HepG2 (cell line): Measurements from ENCODE around the gene ATR. TPM values are rescaled to one million over a fixed set of nuclear protein-coding genes. Genes with fewer than 3 reads are reported as not detected.
"Not testable (repeated sequence)": the region's sequence is repeated elsewhere in the genome, so short reads cannot be mapped to it uniquely, and the experiment has no call there.

Experiments used
- ATAC-seq: fragments of 200-7000 bp; cut with Tn5 transposase; 3 replicates; pipeline ENCODE4 v1.9.1; 2020; ENCODE audit warnings: mild to moderate bottlenecking, moderate library complexity
- BruUV-seq: library from RNA; stranded (reverse); fragments of 400-500 nt; replicated peaks from 2 replicates; lab custom pipeline; 2021; lab: Mats Ljungman, UMichigan
- CTCF ChIA-PET: fragments of 300-600 bp; formaldehyde crosslinking; extraction: SDS; loops from one replicate; lab custom pipeline; 2021; ENCODE audit warnings: low total read pairs, inconsistent platforms, low intra/inter-chr PET ratio; lab: Yijun Ruan, JAX
- POLR2A ChIA-PET: fragments of 350-600 bp; sonication (Branson Sonifier 250); formaldehyde crosslinking; loops from one replicate; lab custom pipeline; 2020; ENCODE audit warnings: antibody characterized with exemption, inconsistent platforms; lab: Yijun Ruan, JAX
- DNase-seq: peaks from one replicate; pipeline ENCODE4 v3.0.0-alpha.2; 2015; ENCODE audit warnings: low spot score
- FAIRE-seq: peaks from 3 replicates; lab custom pipeline; 2011; peaks lifted over from hg19 to GRCh38; lab: Jason Lieb, UNC
- H2AFZ ChIP-seq: one replicate; pipeline ENCODE4 v1.6.1; 2011; ENCODE audit warnings: low read length, inconsistent platforms
- H3K27ac ChIP-seq: fragments of 300-600 bp; 3 replicates; pipeline ENCODE4 v1.8.0; 2011; ENCODE audit warnings: mixed run types, mild to moderate bottlenecking, mixed read lengths, low read length, inconsistent platforms; ENCODE audit not compliant: insufficient read depth; ENCODE audit errors: extremely low read length
- H3K27me3 ChIP-seq, 2 experiments: fragments of 200-600 bp in 1 of 2; 2 replicates in 1 of 2; 3 replicates in 1 of 2; pipeline versions ENCODE4 v1.6.0 to v1.8.0; 2011; ENCODE audit warnings: low read length in 2 of 2, mild to moderate bottlenecking in 2 of 2, moderate library complexity in 2 of 2, inconsistent platforms in 1 of 2; ENCODE audit not compliant: insufficient read depth in 2 of 2, control insufficient read depth in 1 of 2
- H3K36me3 ChIP-seq, 2 experiments: fragments of 200-600 bp in 1 of 2; replicated peaks in 1 of 2; 2 replicates in 1 of 2; 3 replicates in 1 of 2; pipeline versions ENCODE4 v1.5.1 to v1.8.0; 2011; ENCODE audit warnings: low read length in 2 of 2, inconsistent platforms in 1 of 2; ENCODE audit not compliant: insufficient read depth in 2 of 2, control insufficient read depth in 1 of 2
- H3K4me1 ChIP-seq: 2 replicates; pipeline ENCODE4 v1.5.1; 2012; ENCODE audit warnings: low read length, inconsistent platforms; ENCODE audit not compliant: insufficient read depth
- H3K4me2 ChIP-seq: 2 replicates; pipeline ENCODE4 v1.6.0; 2011; ENCODE audit warnings: low read depth, low read length, inconsistent platforms
- H3K4me3 ChIP-seq, 3 experiments: fragments of 200-600 bp in 1 of 3; sonication (generic), shearing (Covaris generic) in 1 of 3; replicated peaks in 1 of 3; 2 replicates each; pipeline ENCODE4 v1.5.1; 2011 to 2016; ENCODE audit warnings: low read length in 3 of 3, inconsistent platforms in 2 of 3, low read depth in 2 of 3, mild to moderate bottlenecking in 2 of 3, control low read depth in 1 of 3, mixed read lengths in 1 of 3; ENCODE audit not compliant: insufficient read depth in 1 of 3
- H3K79me2 ChIP-seq: one replicate; pipeline ENCODE4 v1.6.1; 2011; ENCODE audit warnings: low read length, inconsistent platforms; ENCODE audit not compliant: insufficient read depth
- H3K9ac ChIP-seq: 2 replicates; pipeline ENCODE4 v1.6.0; 2011; ENCODE audit warnings: mild to moderate bottlenecking, low read depth, low read length, inconsistent platforms; ENCODE audit not compliant: insufficient read depth
- H3K9me3 ChIP-seq: 2 replicates; pipeline ENCODE4 v1.5.1; 2012; ENCODE audit warnings: mild to moderate bottlenecking, low read length
- H4K20me1 ChIP-seq: 2 replicates; pipeline ENCODE4 v1.6.0; 2011; ENCODE audit warnings: inconsistent platforms, mild to moderate bottlenecking, low read length, moderate library complexity; ENCODE audit not compliant: insufficient read depth
- CEBPB ChIP-seq: IDR thresholded peaks from 2 replicates; pipeline ENCODE4 v1.6.1; 2011; ENCODE audit warnings: low read depth, low read length, improper control_type of control experiment, borderline replicate concordance
- IKZF1 ChIP-seq: fragments of 450-650 bp; IDR thresholded peaks from 2 replicates; pipeline ENCODE4 v1.7.1; 2016
- ZKSCAN1 ChIP-seq: fragments of 150-350 bp; IDR thresholded peaks from 2 replicates; pipeline ENCODE4 v1.6.1; 2014; ENCODE audit warnings: low read length
- ZNF350 ChIP-seq: sonication (generic); formaldehyde crosslinking; IDR thresholded peaks from 2 replicates; pipeline ENCODE4 v1.4.0; 2020; ENCODE audit warnings: mild to moderate bottlenecking, low read depth, missing genetic modification reagents, borderline replicate concordance
- ZNF792 ChIP-seq: IDR thresholded peaks from 2 replicates; pipeline ENCODE4 v1.6.1; 2016
- WGBS: methylation state at CpG from one replicate; pipeline ENCODE4 v1.1.6; 2017; ENCODE audit warnings: low lambda C conversion rate; 5-methylcytosine and 5-hydroxymethylcytosine counted together
- in situ Hi-C: cut with HindIII; loops from 2 replicates; pipeline ENCODE4 v1.10.0; 2017; ENCODE audit warnings: low pct_unique_long_range_greater_than_20kb; ENCODE audit not compliant: extremely low pct_ligation_motif_present
- intact Hi-C: fragments of 100-400 bp; cut with micrococcal nuclease; formaldehyde crosslinking; loops from one replicate; pipeline ENCODE4 v1.10.0; 2022; ENCODE audit not compliant: unreplicated experiment
- polyA plus RNA-seq, 8 experiments: library from polyadenylated mRNA; depleted of rRNA in 3 of 8; stranded (reverse) in 7 of 8; unstranded in 1 of 8; fragments of >200 nt; fragmentation: Illumina TruSeq in 4 of 8; extraction: Trizol in 4 of 8; gene quantifications; 2 replicates each; pipeline versions ENCODE4 v1.2.1 to v1.2.3, GENCODE V29; 2011 to 2016; ENCODE audit warnings: low read depth in 4 of 8, missing spikeins in 1 of 8, mixed read lengths in 1 of 8; ENCODE audit not compliant: insufficient read depth in 1 of 8
- total RNA-seq, 5 experiments: library from RNA; depleted of rRNA; stranded (reverse); fragments of >200 nt; fragmentation: Illumina TruSeq; extraction: Trizol; gene quantifications; 2 replicates each; pipeline ENCODE4 v1.2.3, GENCODE V29; 2016; ENCODE audit warnings: low read depth in 1 of 5

ATR gene
- total and polyA plus RNA-seq, 2 of the 13 experiments (the other 11 are each of a cell fraction or from before 2014, with no cell fraction given), result 6.6 to 17.0 TPM

GRCh38 chr3:142444343-142444742 lies 134.2 kb downstream of the ATR start:
- POLR2A ChIA-PET, result no interaction called here
- Histone ChIP-seq H2AFZ (no peak overlapping the region), H3K9me3 (no peaks in the 10 kb centered on the region), H3K27ac (no peak overlapping the region), H3K79me2 (peaks cover 62% of the 10 kb centered on the region), H3K4me2 (no peak overlapping the region; the same call in 1 of the 2 replicates), H4K20me1 (peaks cover 9% of the 10 kb centered on the region), H3K36me3 (peaks cover 0 to 4% of the 10 kb centered on the region in 2 experiments; a peak in 1 of 5 replicates), H3K4me1 (peaks cover 35% of the 10 kb centered on the region), H3K9ac (no peak overlapping the region), H3K4me3 (no peak overlapping the region), H3K27me3 (peaks cover 0 to 4% of the 10 kb centered on the region in 2 experiments; a peak in 1 of 5 replicates)
- ATAC-seq (no peak), FAIRE-seq (no peak), DNase-seq (no peak)
- BruUV-seq, result no TSS peak
- in situ Hi-C loops (no loop called here), intact Hi-C loops (loop anchor here (10.0 kb wide), 1 partner anchor 130 kb away; the partner anchor contains the start of gene ATR)
- no peak for TF ChIP-seq ZNF350 (CRISPR knock-in tag)
- peak; percentile 63; the same call in 1 of the 2 replicates for TF ChIP-seq ZKSCAN1
- TF ChIP-seq CEBPB, result 0 out of 2 replicates have a peak, but pooled peaks have one; percentile 15
- TF ChIP-seq ZNF792, result no peak
- no peak for TF ChIP-seq IKZF1
- 96% methylated on average over 11 of the region's 11 CpGs for WGBS
- CTCF ChIA-PET, result no interaction called here

DNA sequence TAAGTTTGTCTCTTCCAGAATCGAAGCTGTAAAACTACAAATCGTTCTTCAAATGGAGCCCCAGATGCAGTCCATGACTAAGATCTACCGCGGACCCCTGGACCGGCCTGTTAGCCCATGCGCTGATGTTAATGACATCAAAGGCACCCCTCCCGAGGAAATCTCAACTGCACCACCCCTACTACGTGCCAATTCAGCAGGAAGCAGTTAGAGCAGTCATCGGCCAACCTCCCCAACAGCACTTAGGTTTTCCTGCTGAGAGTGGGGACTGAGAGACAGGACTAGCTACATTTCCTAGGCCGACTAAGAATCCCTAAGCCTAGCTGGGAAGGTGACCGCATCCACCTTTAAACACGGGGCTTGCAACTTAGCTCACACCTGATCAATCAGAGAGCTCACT lies 135.5 kb downstream of the ATR start:
- FAIRE-seq, H3K4me3 ChIP-seq, H3K27ac ChIP-seq, H2AFZ ChIP-seq, H3K9ac ChIP-seq, ATAC-seq, H3K4me2 ChIP-seq, CTCF ChIA-PET, BruUV-seq, in situ Hi-C loops, H3K36me3 ChIP-seq, H3K27me3 ChIP-seq, DNase-seq, H4K20me1 ChIP-seq, H3K9me3 ChIP-seq: not testable (repeated sequence)
- intact Hi-C loops, result loop anchor here (10.0 kb wide), 1 partner anchor 132 kb away; the partner anchor contains the start of gene ATR
- Histone ChIP-seq H3K79me2 (peaks cover 62% of the 10 kb centered on the region), H3K4me1 (peaks cover 29% of the 10 kb centered on the region)
- WGBS, result 96% methylated on average over 12 of the region's 12 CpGs
- POLR2A ChIA-PET, result interaction anchor here (0.6 kb wide), 1 partner anchor 137 kb away, joined by 3 read pairs; no protein-coding TSS in a partner anchor

DNA sequence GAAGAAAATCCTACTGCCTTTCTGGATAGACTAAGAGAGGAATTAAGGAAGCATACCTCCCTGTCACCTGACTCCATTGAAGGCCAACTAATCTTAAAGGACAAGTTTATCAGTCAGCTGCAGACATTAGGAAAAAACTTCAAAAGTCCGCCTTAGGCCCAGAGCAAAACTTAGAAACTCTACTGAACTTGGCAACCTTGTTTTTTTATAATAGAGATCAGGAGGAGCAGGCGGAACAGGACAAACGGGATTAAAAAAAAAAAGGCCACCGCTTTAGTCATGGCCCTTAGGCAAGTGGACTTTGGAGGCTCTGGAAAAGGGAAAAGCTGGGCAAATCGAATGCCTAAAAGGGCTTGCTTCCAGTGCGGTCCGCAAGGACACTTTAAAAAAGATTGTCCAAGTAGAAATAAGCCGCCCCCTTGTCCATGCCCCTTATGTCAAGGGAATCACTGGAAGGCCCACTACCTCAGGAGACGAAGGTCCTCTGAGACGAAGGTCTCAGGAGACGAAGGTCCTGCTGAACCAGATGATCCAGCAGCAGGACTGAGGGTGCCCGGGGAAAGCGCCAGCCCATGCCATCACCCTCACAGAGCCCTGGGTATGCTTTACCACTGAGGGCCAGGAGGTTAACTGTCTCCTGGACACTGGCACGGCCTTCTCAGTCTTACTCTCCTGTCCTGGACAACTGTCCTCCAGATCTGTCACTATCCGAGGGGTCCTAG lies 138.9 kb downstream of the ATR start:
- H2AFZ ChIP-seq, H3K27ac ChIP-seq, CTCF ChIA-PET, in situ Hi-C loops, POLR2A ChIA-PET, H3K4me2 ChIP-seq, DNase-seq, H3K9ac ChIP-seq, H3K36me3 ChIP-seq, H3K27me3 ChIP-seq, BruUV-seq, FAIRE-seq, H4K20me1 ChIP-seq, H3K9me3 ChIP-seq, H3K4me3 ChIP-seq, ATAC-seq: not testable (repeated sequence)
- WGBS, result 94% methylated on average over 15 of the region's 15 CpGs
- Histone ChIP-seq H3K79me2 (peaks cover 50% of the 10 kb centered on the region), H3K4me1 (peaks cover 29% of the 10 kb centered on the region)
- intact Hi-C loops, result loop anchor here (10.0 kb wide), 1 partner anchor 135 kb away; the partner anchor contains the start of gene ATR
